Upper lobe of left lung (tissue), 6 donors: Measurements from ENCODE around the gene RAB11FIP4. TPM values are rescaled to one million over a fixed set of nuclear protein-coding genes. Genes with fewer than 3 reads are reported as not detected.

Source experiments
- ATAC-seq, 2 donors: fragments of 200-7000 bp; cut with Tn5 transposase; one replicate each; pipeline ENCODE4 v1.9.1; 2022; ENCODE audit warnings: mild to moderate bottlenecking in 2 of 2, moderate library complexity in 2 of 2; ENCODE audit not compliant: low FRiP score in 2 of 2
- DNase-seq, 2 donors: peaks; one replicate each; pipeline ENCODE4 v3.0.0-alpha.2; 2019 to 2020
- H3K27ac ChIP-seq, 4 donors: fragments of 200-600 bp; sonication (generic); one replicate each; pipeline ENCODE4 v1.5.1; 2016 to 2019
- H3K27me3 ChIP-seq, 4 donors: fragments of 200-600 bp; sonication (generic); one replicate each; pipeline ENCODE4 v1.5.1; 2017 to 2019
- H3K36me3 ChIP-seq, 4 donors: fragments of 200-600 bp; sonication (generic); one replicate each; pipeline ENCODE4 v1.5.1; 2016 to 2019
- H3K4me1 ChIP-seq, 4 donors: fragments of 200-600 bp; sonication (generic); one replicate each; pipeline ENCODE4 v1.5.1; 2018 to 2019
- H3K4me3 ChIP-seq, 4 donors: fragments of 200-600 bp; sonication (generic); one replicate each; pipeline ENCODE4 v1.5.1; 2017 to 2019; ENCODE audit warnings: mild to moderate bottlenecking in 2 of 4, moderate library complexity in 1 of 4
- H3K9me3 ChIP-seq, 4 donors: fragments of 200-600 bp; sonication (generic); one replicate each; pipeline ENCODE4 v1.5.1; 2018 to 2019
- CTCF ChIP-seq, 6 experiments: fragments of 450-650 bp in 4 of 6; fragments of 200-600 bp in 2 of 6; sonication (generic) in 2 of 6; IDR thresholded peaks; one replicate each; pipeline ENCODE4 v1.5.1; 2016 to 2019; ENCODE audit warnings: antibody characterized with exemption in 6 of 6
- EP300 ChIP-seq, 4 donors: sonication (generic); formaldehyde crosslinking; IDR thresholded peaks; one replicate each; pipeline ENCODE4 v1.5.1; 2017; ENCODE audit warnings: antibody characterized with exemption in 4 of 4, control low read depth in 2 of 4
- POLR2A ChIP-seq, 4 donors: fragments of 450-650 bp; IDR thresholded peaks; one replicate each; pipeline ENCODE4 v1.5.1; 2016 to 2017; ENCODE audit warnings: antibody characterized with exemption in 4 of 4, mild to moderate bottlenecking in 2 of 4
- POLR2AphosphoS5 ChIP-seq, 2 donors: sonication (generic); formaldehyde crosslinking; IDR thresholded peaks; one replicate each; pipeline ENCODE4 v1.5.1; 2017; ENCODE audit warnings: antibody characterized with exemption in 2 of 2
- WGBS, 2 donors: methylation state at CpG; one replicate each; pipeline ENCODE4 v1.1.5; 2017 to 2018; 5-methylcytosine and 5-hydroxymethylcytosine counted together
- total RNA-seq, 6 donors: library from RNA; depleted of rRNA in 4 of 6; stranded (reverse); fragments of >200 nt in 4 of 6; gene quantifications; one replicate each; pipeline versions ENCODE4 v1.1.0 to v1.2.1, GENCODE V29; 2016 to 2021
- donor health status: DM: no; HTN: no; CAD: no; lungs with moderate emphysema.
- donor health status: DM: no; HTN: yes; CAD: no; lungs with severe emphysema.

The RAB11FIP4 gene
- total RNA-seq, 6 donors from 2014 or later: 15.2 to 36.1 (median 23.3) TPM

GRCh38 chr17:31568539-31568938, 177.1 kb downstream of the RAB11FIP4 start:
- no peak for TF ChIP-seq CTCF (IDR thresholded peaks at IDR 0.05)
- TF ChIP-seq EP300 (IDR thresholded peaks at IDR 0.05): no peak
- no peak for TF ChIP-seq POLR2A (IDR thresholded peaks at IDR 0.05)
- peak; percentile 48 to 66 for TF ChIP-seq POLR2AphosphoS5 (IDR thresholded peaks at IDR 0.05)
- Histone ChIP-seq H3K36me3 (no peaks in the 10 kb centered on the region), H3K27ac (peak overlapping the region in 2 of 4 donors; percentile 58 to 71), H3K4me3 (peak overlapping the region in 1 of 4 donors; percentile 12), H3K4me1 (peaks cover 14 to 55% (median 43%) of the 10 kb centered on the region in 4 donors), H3K9me3 (no peaks in the 10 kb centered on the region), H3K27me3 (no peaks in the 10 kb centered on the region)
- ATAC-seq (peak; percentile 4 to 29), DNase-seq (peak in 1 of 2 donors; percentile 54)
- WGBS, 2 donors: 76 to 77% methylated on average over 2 to 7 of the region's 7 CpGs

GRCh38 chr17:31570231-31570630, 178.8 kb downstream of the RAB11FIP4 start:
- no peak overlapping the region for H3K4me3 ChIP-seq
- TF ChIP-seq EP300 (IDR thresholded peaks at IDR 0.05) (no peak), POLR2AphosphoS5 (IDR thresholded peaks at IDR 0.05) (no peak), CTCF (IDR thresholded peaks at IDR 0.05) (no peak), POLR2A (IDR thresholded peaks at IDR 0.05) (no peak)

GRCh38 chr17:31570951-31571892, 179.7 kb downstream of the RAB11FIP4 start:
- Histone ChIP-seq H3K27me3 (no peaks in the 10 kb centered on the region), H3K9me3 (no peaks in the 10 kb centered on the region), H3K36me3 (no peaks in the 10 kb centered on the region), H3K4me3 (no peak overlapping the region), H3K27ac (peak overlapping the region; percentile 45 to 67 (median 52)), H3K4me1 (peaks cover 11 to 36% (median 28%) of the 10 kb centered on the region in 4 donors)
- DNase-seq (peak; percentile 29 to 45), ATAC-seq (peak; percentile 19 to 82)
- WGBS, 2 donors: 58 to 59% methylated on average over 11 to 13 of the region's 14 CpGs
- TF ChIP-seq CTCF (IDR thresholded peaks at IDR 0.05) (no peak), POLR2AphosphoS5 (IDR thresholded peaks at IDR 0.05) (no peak)

More at GRCh38 chr17:31570231-31570630, 178.8 kb downstream of the RAB11FIP4 start:
- Histone ChIP-seq H3K9me3 (no peaks in the 10 kb centered on the region), H3K27ac (peak overlapping the region in 2 of 4 donors; percentile 45 to 50), H3K4me1 (peaks cover 14 to 44% (median 33%) of the 10 kb centered on the region in 4 donors), H3K27me3 (no peaks in the 10 kb centered on the region), H3K36me3 (no peaks in the 10 kb centered on the region)
- 87% methylated on average over 6 of the region's 6 CpGs for WGBS, 2 donors
- no peak for ATAC-seq
- no peak for DNase-seq

GRCh38 chr17:31572341-31572740, 180.9 kb downstream of the RAB11FIP4 start:
- no peak overlapping the region for H3K4me3 ChIP-seq
- H3K27ac ChIP-seq: no peak overlapping the region
- WGBS, 2 donors: 85 to 100% methylated on average over 4 to 7 of the region's 7 CpGs
- H3K9me3 ChIP-seq: no peaks in the 10 kb centered on the region
- H3K27me3 ChIP-seq: no peaks in the 10 kb centered on the region
- ATAC-seq: no peak
- no peak for TF ChIP-seq POLR2A (IDR thresholded peaks at IDR 0.05)
- no peak for TF ChIP-seq POLR2AphosphoS5 (IDR thresholded peaks at IDR 0.05)
- no peak for TF ChIP-seq EP300 (IDR thresholded peaks at IDR 0.05)
- no peak for TF ChIP-seq CTCF (IDR thresholded peaks at IDR 0.05)
- DNase-seq: no peak
- peaks cover 11 to 32% (median 26%) of the 10 kb centered on the region in 4 donors for H3K4me1 ChIP-seq
- peaks cover 0 to under 1% (median 0%) of the 10 kb centered on the region in 4 donors for H3K36me3 ChIP-seq
